Body of pancreas (tissue), 4 donors: ENCODE data around the gene SEC14L1.

Experiments used
- POLR2A ChIP-seq, 3 donors: fragments of 450-650 bp; IDR thresholded peaks; one replicate each; pipeline ENCODE4 v1.6.1; 2016; ENCODE audit warnings: antibody characterized with exemption in 3 of 3, mild to moderate bottlenecking in 2 of 3
- TF ChIP-seq, protein P1 (sequence below), 7 experiments: fragments of 450-650 bp in 4 of 7; fragments of 200-600 bp in 3 of 7; sonication (generic) in 3 of 7; IDR thresholded peaks; one replicate each; pipeline ENCODE4 v1.5.1; 2016 to 2019; ENCODE audit warnings: antibody characterized with exemption in 7 of 7

DNA sequence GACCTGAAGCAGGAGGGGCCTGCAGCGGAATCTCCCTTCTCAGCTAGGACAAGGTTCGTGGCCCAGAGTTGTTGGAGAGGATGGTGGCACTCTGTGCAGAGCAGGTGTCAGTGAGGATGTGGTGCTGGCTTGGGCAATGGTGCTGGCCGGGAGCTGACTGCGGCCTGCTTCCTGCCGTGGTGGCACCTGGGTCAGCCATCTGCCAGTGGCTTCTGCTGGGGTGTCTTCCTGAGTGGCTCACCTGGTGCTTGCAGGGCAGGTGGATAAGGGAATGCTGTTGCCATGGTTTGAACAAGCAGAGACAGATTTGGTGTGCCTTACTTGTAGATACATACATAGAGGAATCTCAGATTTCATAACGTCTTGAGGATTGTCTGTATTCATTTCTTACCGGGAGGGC, 69.6 kb downstream of the SEC14L1 start:
- TF ChIP-seq, protein P1, sequence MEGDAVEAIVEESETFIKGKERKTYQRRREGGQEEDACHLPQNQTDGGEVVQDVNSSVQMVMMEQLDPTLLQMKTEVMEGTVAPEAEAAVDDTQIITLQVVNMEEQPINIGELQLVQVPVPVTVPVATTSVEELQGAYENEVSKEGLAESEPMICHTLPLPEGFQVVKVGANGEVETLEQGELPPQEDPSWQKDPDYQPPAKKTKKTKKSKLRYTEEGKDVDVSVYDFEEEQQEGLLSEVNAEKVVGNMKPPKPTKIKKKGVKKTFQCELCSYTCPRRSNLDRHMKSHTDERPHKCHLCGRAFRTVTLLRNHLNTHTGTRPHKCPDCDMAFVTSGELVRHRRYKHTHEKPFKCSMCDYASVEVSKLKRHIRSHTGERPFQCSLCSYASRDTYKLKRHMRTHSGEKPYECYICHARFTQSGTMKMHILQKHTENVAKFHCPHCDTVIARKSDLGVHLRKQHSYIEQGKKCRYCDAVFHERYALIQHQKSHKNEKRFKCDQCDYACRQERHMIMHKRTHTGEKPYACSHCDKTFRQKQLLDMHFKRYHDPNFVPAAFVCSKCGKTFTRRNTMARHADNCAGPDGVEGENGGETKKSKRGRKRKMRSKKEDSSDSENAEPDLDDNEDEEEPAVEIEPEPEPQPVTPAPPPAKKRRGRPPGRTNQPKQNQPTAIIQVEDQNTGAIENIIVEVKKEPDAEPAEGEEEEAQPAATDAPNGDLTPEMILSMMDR (IDR thresholded peaks at IDR 0.05), result no peak
- TF ChIP-seq POLR2A (IDR thresholded peaks at IDR 0.05), result no peak
